Sigmoid colon (tissue), 4 donors: ENCODE measurements around the gene SNTG2.

Experiments used
- CTCF ChIP-seq, 4 experiments: fragments of 450-650 bp in 3 of 4; fragments of 200-600 bp in 1 of 4; IDR thresholded peaks; one replicate each; pipeline ENCODE4 v1.5.1; 2016 to 2019; ENCODE audit warnings: antibody characterized with exemption in 4 of 4, mild to moderate bottlenecking in 3 of 4, moderate library complexity in 2 of 4
- POLR2A ChIP-seq, 2 donors: fragments of 450-650 bp; IDR thresholded peaks; one replicate each; pipeline ENCODE4 v1.6.1; 2016; ENCODE audit warnings: antibody characterized with exemption in 2 of 2, mild to moderate bottlenecking in 2 of 2, moderate library complexity in 2 of 2
- POLR2AphosphoS5 ChIP-seq, 4 donors: sonication (generic); formaldehyde crosslinking; IDR thresholded peaks; one replicate each; pipeline ENCODE4 v1.6.1; 2017; ENCODE audit warnings: antibody characterized with exemption in 4 of 4

DNA sequence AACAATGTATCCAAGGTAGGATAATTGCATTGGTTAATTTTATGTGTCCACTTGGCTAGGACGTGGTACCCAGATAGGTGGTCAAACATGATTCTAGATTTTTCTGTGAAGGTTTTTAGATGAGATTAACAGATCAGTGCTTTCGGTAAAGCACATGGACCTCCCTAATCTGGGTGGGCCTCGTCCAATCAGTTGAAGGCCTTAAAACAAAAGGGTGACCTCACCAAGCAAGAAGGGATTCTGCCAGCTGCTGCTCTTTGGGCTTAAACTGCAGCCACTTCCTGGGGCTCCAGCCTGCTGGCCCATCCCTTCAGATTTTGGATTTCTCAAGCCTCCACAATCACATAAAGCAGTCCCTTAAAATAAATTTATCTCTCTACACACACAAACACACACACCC lies 236.5 kb downstream of the SNTG2 start:
- TF ChIP-seq CTCF (IDR thresholded peaks at IDR 0.05) (no peak), POLR2A (IDR thresholded peaks at IDR 0.05) (no peak), POLR2AphosphoS5 (IDR thresholded peaks at IDR 0.05) (no peak)
